B cell (primary cell): ENCODE measurements around the gene CDC37. TPM values are rescaled to one million over a fixed set of nuclear protein-coding genes. Genes with fewer than 3 reads are reported as not detected.

Source experiments
- ATAC-seq: fragments of 200-7000 bp; cut with Tn5 transposase; one replicate; pipeline ENCODE4 v1.10.0; 2021; ENCODE audit warnings: low read depth, mild to moderate bottlenecking, moderate number of reproducible peaks, moderate library complexity
- CTCF ChIA-PET: fragments of 350-600 bp; sonication (Branson Sonifier 250); formaldehyde crosslinking; loops from one replicate; lab custom pipeline; 2021; ENCODE audit warnings: antibody characterized with exemption, inconsistent platforms; lab: Charles Lee
- POLR2A ChIA-PET: fragments of 350-600 bp; sonication (Branson Sonifier 250); formaldehyde crosslinking; loops from one replicate; lab custom pipeline; 2021; ENCODE audit warnings: antibody characterized with exemption; lab: Charles Lee
- DNase-seq: peaks from one replicate; pipeline ENCODE4 v3.0.0; 2013
- H2AFZ ChIP-seq: 2 replicates; pipeline ENCODE4 v1.6.1; 2012; ENCODE audit warnings: mild to moderate bottlenecking, low read depth, low read length; ENCODE audit not compliant: insufficient read depth, poor library complexity, severe bottlenecking
- H3K27ac ChIP-seq, 2 donors: 1 replicate in 1 of 2; 2 replicates in 1 of 2; pipeline ENCODE4 v1.5.1; 2012 to 2013; ENCODE audit warnings: low read length in 2 of 2, mild to moderate bottlenecking in 2 of 2, moderate library complexity in 1 of 2
- H3K27me3 ChIP-seq, 4 experiments: fragments of 200-600 bp in 1 of 4; sonication (generic) in 1 of 4; replicated peaks in 1 of 4; 1 replicate in 2 of 4; 2 replicates in 2 of 4; pipeline versions ENCODE4 v1.6.1 to v1.7.0; 2013 to 2016; ENCODE audit warnings: low read length in 3 of 4, mild to moderate bottlenecking in 2 of 4, mixed read lengths in 1 of 4, moderate library complexity in 1 of 4; ENCODE audit not compliant: insufficient read depth in 4 of 4, control insufficient read depth in 3 of 4; ENCODE audit errors: control extremely low read depth in 1 of 4
- H3K36me3 ChIP-seq, 2 experiments: replicated peaks in 1 of 2; 1 replicate in 1 of 2; 2 replicates in 1 of 2; pipeline versions ENCODE4 v1.6.1 to v1.7.1; 2013; ENCODE audit warnings: low read length in 1 of 2; ENCODE audit not compliant: insufficient read depth in 2 of 2, control insufficient read depth in 1 of 2; ENCODE audit errors: control extremely low read depth in 1 of 2, extremely low read depth in 1 of 2
- H3K4me1 ChIP-seq, 2 donors: fragments of 200-600 bp in 1 of 2; sonication (generic) in 1 of 2; 1 replicate in 1 of 2; 2 replicates in 1 of 2; pipeline versions ENCODE4 v1.5.1 to v1.6.1; 2013 to 2017; ENCODE audit warnings: low read length in 2 of 2; ENCODE audit not compliant: control insufficient read depth in 2 of 2, insufficient read depth in 2 of 2
- H3K4me2 ChIP-seq: replicated peaks from 2 replicates; pipeline ENCODE3; 2012; ENCODE audit warnings: mild to moderate bottlenecking, low read depth, low read length; ENCODE audit not compliant: poor library complexity, severe bottlenecking
- H3K4me3 ChIP-seq, 5 experiments: fragments of 200-600 bp in 1 of 5; sonication (generic) in 1 of 5; 1 replicate in 3 of 5; 2 replicates in 2 of 5; pipeline versions ENCODE4 v1.5.1 to v1.7.0; 2011 to 2016; ENCODE audit warnings: low read length in 4 of 5, mild to moderate bottlenecking in 4 of 5, low read depth in 2 of 5, control low read depth in 1 of 5, moderate library complexity in 1 of 5; ENCODE audit not compliant: insufficient read depth in 1 of 5; ENCODE audit errors: control extremely low read depth in 1 of 5, extremely low read depth in 1 of 5
- H3K79me2 ChIP-seq: fragments of 200-600 bp; sonication (generic); one replicate; pipeline ENCODE4 v1.6.0; 2016; ENCODE audit warnings: low read length; ENCODE audit not compliant: control insufficient read depth, insufficient read depth
- H3K9ac ChIP-seq: fragments of 200-600 bp; sonication (generic); 2 replicates; pipeline ENCODE4 v1.6.1; 2017; ENCODE audit warnings: mild to moderate bottlenecking, low read length, moderate library complexity
- H3K9me3 ChIP-seq, 3 donors: one replicate each; pipeline versions ENCODE4 v1.6.1 to v1.7.1; 2013; ENCODE audit warnings: low read length in 2 of 3; ENCODE audit not compliant: control insufficient read depth in 2 of 3, insufficient read depth in 1 of 3; ENCODE audit errors: control extremely low read depth in 1 of 3
- H4K20me1 ChIP-seq: 2 replicates; pipeline ENCODE4 v1.6.0; 2012; ENCODE audit warnings: mild to moderate bottlenecking, low read length; ENCODE audit not compliant: insufficient read depth, control insufficient read depth, poor library complexity, severe bottlenecking
- H3K27ac Mint-ChIP-seq: one replicate; pipeline ENCODE4 v1.8.0; 2021; ENCODE audit warnings: mixed read lengths
- H3K27me3 Mint-ChIP-seq: one replicate; pipeline ENCODE4 v1.8.0; 2021; ENCODE audit warnings: mixed read lengths
- H3K4me1 Mint-ChIP-seq: one replicate; pipeline ENCODE4 v1.8.0; 2021; ENCODE audit warnings: mixed read lengths
- H3K4me3 Mint-ChIP-seq: one replicate; pipeline ENCODE4 v1.8.0; 2021; ENCODE audit warnings: mixed read lengths
- H3K9me3 Mint-ChIP-seq: one replicate; pipeline ENCODE4 v1.8.0; 2022; ENCODE audit warnings: mixed read lengths; ENCODE audit not compliant: insufficient read depth
- CTCF ChIP-seq: fragments of 200-600 bp; IDR thresholded peaks from one replicate; pipeline ENCODE4 v1.8.0; 2022; ENCODE audit warnings: antibody characterized with exemption, mild to moderate bottlenecking
- EZH2 ChIP-seq: IDR thresholded peaks from 2 replicates; pipeline ENCODE4 v1.6.1; 2012; ENCODE audit warnings: borderline replicate concordance, low read depth, mild to moderate bottlenecking, moderate library complexity, low read length; ENCODE audit not compliant: insufficient read depth, poor library complexity, severe bottlenecking
- WGBS: methylation state at CpG from one replicate; pipeline ENCODE4 v1.1.5; 2013; ENCODE audit warnings: missing lambda C conversion rate; ENCODE audit not compliant: insufficient coverage; 5-methylcytosine and 5-hydroxymethylcytosine counted together
- intact Hi-C: fragments of 100-400 bp; cut with micrococcal nuclease; formaldehyde crosslinking; loops from one replicate; pipeline ENCODE4 v1.10.0; 2022
- polyA plus RNA-seq: library from polyadenylated mRNA; depleted of rRNA; stranded (reverse); fragments of >200 nt; gene quantifications from 2 replicates; pipeline ENCODE4 v1.2.3, GENCODE V29; 2012
- total RNA-seq, 2 donors: library from RNA; stranded (reverse); fragments of 120-200 nt in 1 of 2; gene quantifications; 1 replicate in 1 of 2; 2 replicates in 1 of 2; pipeline versions ENCODE4 v1.2.3 to v1.2.4, GENCODE V29; 2013 to 2022

CDC37 gene
- total and polyA plus RNA-seq, 2 donors (not counting 1 experiment from before 2014, with no cell fraction given): 193 to 408 TPM

GRCh38 chr19:10392120-10392519 lies 11.2 kb downstream of the CDC37 start:
- Histone ChIP-seq H3K9ac (no peak overlapping the region), H3K79me2 (no peaks in the 10 kb centered on the region), H3K9me3 (no peaks in the 10 kb centered on the region), H3K27me3 (no peaks in the 10 kb centered on the region), H3K4me3 (no peak overlapping the region), H3K36me3 (peaks cover 0 to 35% of the 10 kb centered on the region in 2 experiments), H3K27ac (no peak overlapping the region), H2AFZ (no peak overlapping the region), H3K4me1 (peaks cover 0 to 4% of the 10 kb centered on the region in 2 donors), H3K4me2 (no peak overlapping the region), H4K20me1 (peaks cover 11% of the 10 kb centered on the region)
- ATAC-seq (no peak), DNase-seq (no peak)
- no peak for TF ChIP-seq EZH2
- no peak for TF ChIP-seq CTCF
- CTCF ChIA-PET: interaction anchor here (0.6 to 18.2 kb wide), 15 partner anchors 8 to 461 kb away, joined by 3 to 570 read pairs (median 4); partner anchors contain the start of genes ICAM1, RAVER1 and TYK2
- POLR2A ChIA-PET: no interaction called here
- H3K4me1 Mint-ChIP-seq: peaks cover 8% of the 10 kb centered on the region
- WGBS: 100% methylated on average over 1 of the region's 6 CpGs
- intact Hi-C loops: no loop called here
- H3K9me3 Mint-ChIP-seq: no peaks in the 10 kb centered on the region
- H3K27me3 Mint-ChIP-seq: no peaks in the 10 kb centered on the region
- no peak overlapping the region for H3K27ac Mint-ChIP-seq
- no peak overlapping the region for H3K4me3 Mint-ChIP-seq

- Histone ChIP-seq H3K27ac (no peak overlapping the region), H3K9ac (no peak overlapping the region), H3K9me3 (no peaks in the 10 kb centered on the region), H4K20me1 (no peaks in the 10 kb centered on the region), H2AFZ (no peak overlapping the region), H3K79me2 (no peaks in the 10 kb centered on the region), H3K4me2 (no peak overlapping the region), H3K4me3 (no peak overlapping the region), H3K27me3 (no peaks in the 10 kb centered on the region), H3K4me1 (peaks cover 0 to 8% of the 10 kb centered on the region in 2 donors), H3K36me3 (peaks cover 0 to 33% of the 10 kb centered on the region in 2 experiments)
- intact Hi-C loops: loop anchor here (1.0 kb wide), 1 partner anchor 46 kb away; no protein-coding TSS in a partner anchor
- ChIA-PET CTCF (interaction anchor here (0.6 to 18.2 kb wide), 36 partner anchors 9 to 1258 kb away, joined by 3 to 570 read pairs (median 4); partner anchors contain the start of genes CDC37, ICAM1, ICAM5 and MRPL4), POLR2A (interaction anchor here (0.6 to 0.7 kb wide), 3 partner anchors 111 to 121 kb away, joined by 3 to 6 read pairs (median 5); no protein-coding TSS in a partner anchor)
- ATAC-seq (peak; percentile 55), DNase-seq (peak; percentile 82)
- no peaks in the 10 kb centered on the region for H3K9me3 Mint-ChIP-seq
- peak; percentile 76 for TF ChIP-seq CTCF
- no peak for TF ChIP-seq EZH2
- peak overlapping the region; percentile 28 for H3K27ac Mint-ChIP-seq
- no peak overlapping the region for H3K4me3 Mint-ChIP-seq
- WGBS: 56% methylated on average over 8 of the region's 9 CpGs
- peaks cover 10% of the 10 kb centered on the region for H3K4me1 Mint-ChIP-seq
- H3K27me3 Mint-ChIP-seq: no peaks in the 10 kb centered on the region
These were observed 12.6 kb downstream of the CDC37 start for GRCh38 chr19:10390652-10391286.
